HG02763 (cell line): ENCODE data around the gene ADH6.
A peak's percentile ranks its signal among the peaks of the same experiment; 100 is the strongest.
"Not testable (repeated sequence)": the region's sequence is repeated elsewhere in the genome, so short reads cannot be mapped to it uniquely, and the experiment has no call there.

Experiments used
- ATAC-seq: cut with Tn5 transposase; IDR thresholded peaks from one replicate; pipeline ENCODE4 v1.9.1; 2021; ENCODE audit warnings: mild to moderate bottlenecking, moderate library complexity; ENCODE audit not compliant: unreplicated experiment

Gene ADH6

GRCh38 chr4:99219072-99219471 lies at the start of gene ADH6:
ADH6 (minus strand) TSS chr4:99219246; CDS start chr4:99219152, 94 bp downstream.
- ATAC-seq: no peak

GRCh38 chr4:99264927-99265326 lies 45.9 kb upstream of the ADH6 start:
- ATAC-seq: no peak

DNA sequence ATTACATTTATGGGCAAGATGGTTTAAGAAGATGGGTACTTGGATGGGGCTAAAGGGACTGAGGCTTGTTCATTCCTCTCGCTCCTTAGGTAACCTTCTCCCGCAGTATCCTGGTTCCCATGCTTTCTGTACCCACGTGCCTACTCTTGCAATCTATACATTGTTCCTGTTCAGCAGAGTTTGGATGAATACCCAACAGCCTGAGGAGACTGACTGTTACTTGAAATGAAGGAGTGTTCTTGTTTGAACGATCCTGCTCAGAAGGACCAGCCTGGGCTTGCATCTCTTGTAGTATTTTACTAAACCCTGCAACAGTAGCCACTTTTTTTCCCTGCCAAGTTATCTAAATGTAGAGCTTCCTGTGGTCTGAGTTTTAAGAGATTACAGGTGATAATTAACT lies 33.7 kb upstream of the ADH6 start:
- ATAC-seq: no peak

GRCh38 chr4:99248714-99249113 lies 29.7 kb upstream of the ADH6 start:
- no peak for ATAC-seq

- no peak for ATAC-seq
Measured at GRCh38 chr4:99235955-99236354, 16.9 kb upstream of the ADH6 start.

GRCh38 chr4:99234331-99235010 lies 15.4 kb upstream of the ADH6 start:
- no peak for ATAC-seq

GRCh38 chr4:99233397-99233796 lies 14.4 kb upstream of the ADH6 start:
- not testable (repeated sequence) for ATAC-seq

- ATAC-seq: not testable (repeated sequence)
Measured at GRCh38 chr4:99228706-99229105, 9.7 kb upstream of the ADH6 start.

GRCh38 chr4:99227646-99228045 lies 8.6 kb upstream of the ADH6 start:
- not testable (repeated sequence) for ATAC-seq

DNA sequence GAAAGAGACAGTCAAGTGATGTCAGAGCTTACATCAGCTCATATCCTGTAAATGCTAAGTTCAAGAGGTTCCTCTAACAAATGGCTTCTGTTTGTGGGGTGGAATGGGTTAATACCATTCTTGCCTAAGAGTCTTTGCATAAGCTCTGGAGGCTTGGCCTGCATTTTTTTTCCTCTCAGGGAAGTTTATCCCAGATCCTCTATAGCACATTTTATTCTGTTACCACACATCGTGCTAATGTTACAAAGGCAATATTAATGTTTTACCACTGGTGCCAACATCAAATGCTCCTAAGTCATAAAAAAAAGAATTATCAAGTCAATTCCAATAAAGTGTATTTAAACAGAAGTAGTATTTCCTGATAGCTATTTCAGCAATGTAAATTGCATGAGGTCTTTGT lies 2.9 kb upstream of the ADH6 start:
- no peak for ATAC-seq

DNA sequence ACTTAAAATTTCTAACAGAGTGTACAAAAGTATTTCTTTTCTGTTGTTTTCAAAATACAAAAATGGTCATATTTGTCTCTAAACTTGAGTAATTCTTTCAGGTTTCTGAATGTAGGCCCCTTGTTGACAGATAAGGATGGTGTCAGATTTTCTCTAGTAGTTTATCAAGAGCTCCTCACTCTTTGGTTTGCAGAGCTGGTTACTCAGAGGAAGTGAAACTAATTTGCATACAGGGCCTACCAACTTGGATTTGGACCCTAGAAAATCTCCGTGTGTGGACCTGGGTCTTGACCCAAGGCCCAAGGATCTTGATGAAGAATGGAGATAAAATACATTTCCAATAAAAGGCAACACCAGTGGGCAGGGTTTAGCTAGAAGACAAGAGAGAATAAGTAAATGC lies 433 bp upstream of the ADH6 start:
- peak; percentile 58 for ATAC-seq

DNA sequence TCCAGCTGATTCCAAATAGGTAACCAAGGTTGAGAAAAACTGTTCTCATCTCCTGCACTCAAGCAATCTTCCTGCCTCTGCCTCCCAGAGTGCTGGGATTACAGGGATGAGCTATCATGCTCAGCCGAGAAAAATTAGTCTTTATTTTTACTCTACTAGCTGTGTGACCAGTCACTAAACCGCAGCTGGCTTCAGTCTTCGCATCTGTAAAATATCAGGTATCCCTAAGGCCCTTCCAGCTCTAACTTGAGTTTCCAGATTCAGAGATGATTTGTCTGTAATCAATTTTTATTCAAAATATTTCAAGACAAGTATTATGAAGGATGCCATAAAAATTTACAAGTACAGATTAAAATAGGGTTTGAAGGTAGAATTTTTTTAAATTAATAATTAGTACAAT lies 3.5 kb downstream of the ADH6 start:
- ATAC-seq: no peak

DNA sequence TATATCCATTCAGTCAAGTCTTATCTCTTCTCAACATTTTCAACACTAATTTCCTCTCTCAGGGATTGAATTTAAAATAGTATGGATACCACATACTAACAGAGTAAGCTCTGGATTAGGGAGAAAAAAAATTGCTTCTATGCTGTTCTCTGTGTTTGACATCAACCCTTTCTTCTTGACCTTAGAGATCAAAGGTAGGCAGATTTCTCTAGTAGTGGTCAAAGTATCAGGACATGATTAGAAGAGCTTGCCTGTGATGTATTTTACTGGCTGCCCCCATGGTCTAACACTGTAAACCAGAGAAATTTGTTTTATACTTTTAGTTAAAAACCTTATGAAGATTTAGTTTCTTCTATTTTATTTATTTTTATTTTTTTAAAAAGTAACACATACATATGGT lies 8.3 kb downstream of the ADH6 start:
- no peak for ATAC-seq

- no peak for ATAC-seq
Measured at GRCh38 chr4:99209671-99210070, 9.4 kb downstream of the ADH6 start.

DNA sequence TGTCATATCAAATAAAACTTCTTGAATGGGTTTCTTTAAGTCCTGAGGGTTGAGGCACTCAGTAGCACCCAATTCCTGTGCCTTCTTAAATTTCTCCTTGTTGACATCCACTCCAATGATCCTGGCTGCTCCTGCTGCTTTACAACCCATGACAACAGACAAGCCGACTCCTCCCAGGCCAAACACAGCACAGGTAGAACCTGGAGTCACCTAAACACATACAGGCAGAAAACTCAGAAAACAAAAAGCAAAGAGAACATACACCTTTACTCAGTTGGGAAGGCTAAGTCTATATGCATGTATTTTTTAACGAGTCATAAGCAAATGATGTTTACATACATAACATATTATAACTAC lies 10.3 kb downstream of the ADH6 start:
- ATAC-seq: no peak

DNA sequence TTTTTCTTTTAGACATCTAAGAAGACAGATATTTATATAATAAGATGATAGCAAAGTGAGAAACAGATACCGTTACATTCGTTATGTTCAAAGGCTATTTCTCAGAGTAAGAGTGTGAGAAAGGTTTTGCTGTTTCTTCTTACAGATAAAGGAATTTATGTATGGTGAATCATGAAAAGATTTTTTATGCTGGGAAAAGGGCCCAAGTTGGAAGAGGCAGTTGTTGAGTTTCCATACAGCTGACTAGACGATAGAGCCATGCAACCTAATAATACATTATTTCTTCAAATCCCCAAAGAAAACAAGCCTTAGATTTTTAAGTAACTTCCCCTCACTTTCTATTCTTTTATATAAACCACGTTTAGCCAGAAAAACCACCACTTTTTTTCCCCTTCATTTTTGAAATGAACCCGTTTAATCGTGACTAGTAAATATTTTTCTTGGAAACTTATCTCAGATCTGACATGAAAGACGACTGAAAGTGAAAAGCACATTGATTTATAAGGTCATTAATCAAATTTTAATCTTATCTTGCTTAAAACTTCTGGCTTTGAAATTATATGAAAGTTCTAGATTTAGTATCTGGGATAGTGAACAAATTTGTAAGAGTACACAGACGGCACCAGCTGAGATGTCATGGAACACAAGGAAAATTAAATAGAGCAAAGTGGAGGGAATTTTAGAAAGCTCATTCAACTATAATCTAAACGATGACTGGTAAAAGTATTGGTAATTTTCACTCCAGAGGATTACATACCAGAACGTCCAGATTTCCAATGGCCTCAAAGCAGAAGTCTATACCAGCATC lies 10.9 kb downstream of the ADH6 start:
- no peak for ATAC-seq

DNA sequence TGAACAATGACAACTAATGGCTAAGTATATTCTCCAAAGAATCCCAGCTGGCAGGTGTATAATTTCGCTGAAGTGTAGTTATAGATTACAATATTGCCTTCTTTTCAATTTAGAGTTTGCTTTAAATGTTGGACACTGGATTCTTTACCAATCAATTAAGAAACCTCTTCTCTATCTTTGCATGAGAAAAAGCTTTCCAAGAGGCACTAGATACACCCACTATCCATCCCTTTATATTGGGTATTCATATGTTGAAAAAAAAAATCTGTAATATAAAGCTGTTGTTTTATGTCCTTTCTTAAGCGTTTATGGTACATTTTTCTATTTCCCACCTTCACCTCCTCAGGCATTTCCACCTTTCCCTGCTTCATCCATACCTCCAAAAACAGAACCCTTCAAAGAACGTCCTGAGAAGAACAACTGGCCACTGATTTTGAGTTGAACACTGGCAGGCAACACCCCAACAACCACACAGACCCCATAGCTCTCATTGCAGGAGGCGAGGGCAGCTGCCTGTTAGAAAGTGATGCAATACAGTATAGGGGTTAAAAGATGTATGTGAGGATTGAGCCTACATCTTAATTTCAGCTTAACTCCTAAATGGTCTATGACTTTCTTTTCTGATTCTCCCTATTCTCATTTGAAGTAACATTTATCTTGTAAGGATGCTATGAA lies 11.8 kb downstream of the ADH6 start:
- ATAC-seq: no peak

DNA sequence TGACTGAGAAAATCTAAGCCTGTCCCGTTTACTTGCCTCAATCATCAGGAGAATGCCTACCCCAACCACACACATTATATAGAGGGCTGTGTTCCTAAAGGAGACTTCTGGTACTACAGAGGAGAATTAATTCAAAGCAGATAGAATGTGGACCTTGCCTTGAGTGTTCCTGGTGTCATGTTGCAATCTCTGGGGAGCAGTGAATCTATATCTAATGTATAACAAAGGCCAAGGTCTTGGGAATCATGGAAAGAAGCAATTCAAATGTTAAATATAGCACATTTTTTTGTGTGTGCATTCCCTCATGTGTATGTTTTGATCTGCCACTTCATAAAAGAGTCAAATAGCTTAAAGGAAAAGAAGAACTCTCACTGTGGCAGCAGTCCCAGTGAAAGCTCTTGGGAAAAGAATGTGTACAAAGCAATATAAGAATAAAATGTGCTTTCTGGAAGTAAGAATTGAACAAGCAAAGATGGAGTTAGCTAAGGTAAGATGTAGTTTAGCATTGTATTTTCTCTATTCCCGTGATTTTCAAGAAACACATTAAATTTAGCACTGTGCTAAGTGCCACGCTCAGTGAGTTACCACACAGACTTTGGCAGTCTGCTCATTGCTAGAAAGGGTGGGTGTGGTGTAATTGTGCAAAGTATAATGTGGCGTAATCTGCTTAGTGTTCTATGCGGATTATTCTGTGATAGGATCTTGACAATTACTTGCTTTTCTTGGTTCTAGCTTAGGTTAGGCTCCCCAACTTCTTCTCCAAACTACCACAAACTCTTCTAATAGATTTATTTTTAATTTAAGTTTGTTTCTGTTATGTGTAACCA lies 13.7 kb downstream of the ADH6 start:
- no peak for ATAC-seq

GRCh38 chr4:99202536-99202935 lies 16.5 kb downstream of the ADH6 start:
- no peak for ATAC-seq

- no peak for ATAC-seq
Measured at GRCh38 chr4:99202094-99202493, 17.0 kb downstream of the ADH6 start.

DNA sequence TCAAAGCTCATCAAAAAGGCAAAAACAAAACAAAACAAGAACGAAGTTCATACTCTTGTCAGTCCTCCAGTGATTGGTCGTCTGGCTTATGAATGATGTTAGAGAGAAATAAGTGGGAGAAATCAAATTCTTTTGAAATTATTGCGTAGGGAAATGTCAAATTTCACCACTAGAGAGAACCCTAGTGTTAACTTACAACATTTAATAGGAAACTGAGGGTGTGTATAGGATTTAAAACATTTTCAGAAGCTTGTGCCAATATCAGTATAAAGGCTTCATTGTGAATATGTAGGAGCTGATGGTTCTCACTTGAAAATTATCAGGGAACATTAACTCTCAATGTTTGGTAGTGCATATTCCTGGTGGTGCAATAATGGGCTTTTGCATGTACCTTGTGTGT lies 17.4 kb downstream of the ADH6 start:
- no peak for ATAC-seq
